B cell (primary cell): Measurements from ENCODE around the gene SLAMF6.

ENCODE experiments used
- EZH2 ChIP-seq: IDR thresholded peaks from 2 replicates; pipeline ENCODE4 v1.6.1; 2012; ENCODE audit warnings: borderline replicate concordance, low read depth, mild to moderate bottlenecking, moderate library complexity, low read length; ENCODE audit not compliant: insufficient read depth, poor library complexity, severe bottlenecking
- TF ChIP-seq, protein P1 (sequence below): fragments of 200-600 bp; IDR thresholded peaks from one replicate; pipeline ENCODE4 v1.8.0; 2022; ENCODE audit warnings: antibody characterized with exemption, mild to moderate bottlenecking

DNA sequence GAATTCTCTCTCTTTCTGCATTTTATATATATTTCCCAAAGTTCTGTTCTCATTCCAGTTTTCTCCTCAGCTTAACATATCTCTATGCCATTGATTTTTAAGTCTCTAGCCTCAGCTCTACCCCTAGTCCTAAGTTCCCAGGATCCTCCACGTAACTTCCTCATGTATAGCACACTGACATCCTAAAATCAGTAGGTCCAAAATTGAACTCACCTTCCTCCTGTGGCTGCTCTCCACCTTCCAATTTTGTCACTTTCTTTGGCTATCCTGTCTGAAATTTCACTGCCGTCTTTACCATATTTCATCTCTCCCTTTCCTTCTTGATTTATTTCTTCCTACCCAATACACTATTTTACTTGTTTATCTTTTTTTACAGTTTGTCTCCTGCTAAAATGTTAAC is 1.5 kb downstream of the SLAMF6 start:
- TF ChIP-seq, protein P1, sequence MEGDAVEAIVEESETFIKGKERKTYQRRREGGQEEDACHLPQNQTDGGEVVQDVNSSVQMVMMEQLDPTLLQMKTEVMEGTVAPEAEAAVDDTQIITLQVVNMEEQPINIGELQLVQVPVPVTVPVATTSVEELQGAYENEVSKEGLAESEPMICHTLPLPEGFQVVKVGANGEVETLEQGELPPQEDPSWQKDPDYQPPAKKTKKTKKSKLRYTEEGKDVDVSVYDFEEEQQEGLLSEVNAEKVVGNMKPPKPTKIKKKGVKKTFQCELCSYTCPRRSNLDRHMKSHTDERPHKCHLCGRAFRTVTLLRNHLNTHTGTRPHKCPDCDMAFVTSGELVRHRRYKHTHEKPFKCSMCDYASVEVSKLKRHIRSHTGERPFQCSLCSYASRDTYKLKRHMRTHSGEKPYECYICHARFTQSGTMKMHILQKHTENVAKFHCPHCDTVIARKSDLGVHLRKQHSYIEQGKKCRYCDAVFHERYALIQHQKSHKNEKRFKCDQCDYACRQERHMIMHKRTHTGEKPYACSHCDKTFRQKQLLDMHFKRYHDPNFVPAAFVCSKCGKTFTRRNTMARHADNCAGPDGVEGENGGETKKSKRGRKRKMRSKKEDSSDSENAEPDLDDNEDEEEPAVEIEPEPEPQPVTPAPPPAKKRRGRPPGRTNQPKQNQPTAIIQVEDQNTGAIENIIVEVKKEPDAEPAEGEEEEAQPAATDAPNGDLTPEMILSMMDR, result no peak
- TF ChIP-seq EZH2, result no peak
